ENCODE data around the gene SLC22A1. TPM values are rescaled to one million over a fixed set of nuclear protein-coding genes. Genes with fewer than 3 reads are reported as not detected.

SLC22A1 gene
- total RNA-seq, 2 experiments from 2014 or later, result 0.16 to 0.87 TPM

DNA sequence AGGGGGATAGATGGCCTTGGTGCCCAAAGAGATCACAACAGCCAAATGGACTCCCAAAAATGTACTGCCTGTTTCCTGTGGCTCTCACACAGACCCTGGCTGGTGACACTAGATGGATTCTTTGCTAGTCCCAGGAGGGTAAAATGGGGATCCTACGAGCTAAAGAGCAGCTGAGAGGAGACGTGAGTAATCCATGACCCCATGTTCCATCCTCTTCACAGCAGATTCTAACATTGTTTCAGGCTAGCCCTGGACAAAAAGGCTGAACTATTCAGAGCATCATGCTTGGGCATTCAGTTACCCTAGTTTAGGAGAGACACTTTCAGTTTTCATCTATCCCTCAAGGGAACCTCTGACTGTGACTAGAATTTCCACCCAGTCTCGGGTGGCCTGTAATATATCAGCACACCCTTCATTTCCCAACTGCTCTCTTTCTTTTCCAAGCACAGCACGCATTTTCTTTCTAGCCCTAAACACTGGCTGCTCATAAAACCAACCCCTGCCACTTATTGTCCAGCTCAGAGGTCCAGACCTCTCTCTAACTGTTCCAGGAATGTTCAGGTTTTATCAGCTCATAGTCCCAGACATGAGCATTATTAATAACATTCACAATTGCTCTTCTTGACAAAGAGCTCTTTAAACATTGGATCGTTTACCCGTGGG is 48.5 kb downstream of the SLC22A1 start:
- POLR2A ChIA-PET, result no interaction called here
- ATAC-seq, result no peak
- CTCF ChIA-PET, result no interaction called here
- Mint-ChIP-seq H3K9me3 (ENCODE audit: insufficient read depth) (no peaks in the 10 kb centered on the region), H3K27me3 (ENCODE audit: low read depth) (peaks cover 7% of the 10 kb centered on the region), H3K4me1 (ENCODE audit: low read depth) (no peaks in the 10 kb centered on the region), H3K4me3 (no peak overlapping the region), H3K27ac (no peak overlapping the region), H3K36me3 (ENCODE audit: low read depth) (no peaks in the 10 kb centered on the region)
- DNase-seq, result no peak

DNA sequence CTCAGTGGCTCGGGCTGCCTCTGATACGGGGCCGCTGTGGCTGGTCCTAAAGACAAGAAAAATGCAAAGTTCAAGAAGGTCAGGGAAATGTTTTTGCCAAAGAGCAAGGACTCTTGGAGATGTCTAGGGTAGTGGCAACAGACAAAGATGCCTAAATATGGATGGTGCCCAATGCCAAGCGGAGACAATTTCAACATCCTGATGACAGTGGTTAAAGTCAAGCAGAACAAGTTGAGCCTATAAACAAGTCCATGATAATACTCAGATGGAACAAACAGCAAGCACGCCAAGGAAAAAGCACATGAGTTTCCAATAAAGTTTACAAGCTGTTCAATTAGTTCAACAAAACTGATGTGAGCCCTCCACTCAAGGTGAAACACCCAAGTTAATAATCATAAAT is 51.1 kb downstream of the SLC22A1 start:
- no peak overlapping the region for H3K4me3 Mint-ChIP-seq
- peaks cover 15% of the 10 kb centered on the region for H3K27me3 Mint-ChIP-seq (ENCODE audit: low read depth)
- H3K36me3 Mint-ChIP-seq (ENCODE audit: low read depth), result no peaks in the 10 kb centered on the region
- ChIA-PET POLR2A (no interaction called here), CTCF (no interaction called here)
- ATAC-seq, result no peak
- H3K4me1 Mint-ChIP-seq (ENCODE audit: low read depth), result no peaks in the 10 kb centered on the region
- no peak for DNase-seq
- no peak overlapping the region for H3K27ac Mint-ChIP-seq
- H3K9me3 Mint-ChIP-seq (ENCODE audit: insufficient read depth), result no peaks in the 10 kb centered on the region

DNA sequence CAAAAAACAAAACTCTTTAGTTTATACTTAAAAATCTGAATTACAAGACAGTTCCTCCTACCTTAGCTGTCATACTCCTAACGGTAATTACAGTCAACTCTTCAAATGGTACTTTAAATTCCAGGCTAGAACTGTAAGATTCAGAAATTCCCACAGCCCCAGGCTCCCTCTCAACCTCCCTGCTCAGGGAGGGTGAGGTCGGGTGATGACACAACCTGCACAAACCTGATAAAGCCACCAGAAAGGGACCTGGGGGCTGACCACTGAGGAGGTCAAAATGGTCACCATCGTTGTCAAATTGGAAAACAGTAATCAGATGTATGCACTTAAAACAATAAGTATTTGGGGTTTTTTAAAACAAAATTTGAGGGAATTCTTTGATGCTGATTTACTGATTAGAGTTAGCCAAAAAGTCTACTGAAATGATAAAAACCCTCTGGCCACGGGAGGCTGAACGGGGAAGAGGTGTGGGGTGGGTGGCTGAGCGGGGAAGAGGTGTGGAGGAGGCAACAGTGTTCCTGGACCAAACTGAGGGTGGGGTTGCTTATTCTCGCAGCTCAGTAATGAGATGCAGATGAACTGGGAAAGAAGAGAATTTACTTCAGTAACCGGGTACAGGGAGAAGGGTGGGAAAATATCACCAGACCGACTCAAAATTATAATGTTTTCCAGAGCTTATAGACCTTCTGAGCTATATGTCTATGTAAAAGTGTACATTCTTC is 52.4 kb downstream of the SLC22A1 start:
- Mint-ChIP-seq H3K9me3 (ENCODE audit: insufficient read depth) (no peaks in the 10 kb centered on the region), H3K4me3 (no peak overlapping the region), H3K4me1 (ENCODE audit: low read depth) (no peaks in the 10 kb centered on the region), H3K27me3 (ENCODE audit: low read depth) (peaks cover 18% of the 10 kb centered on the region), H3K36me3 (ENCODE audit: low read depth) (no peaks in the 10 kb centered on the region), H3K27ac (no peak overlapping the region)
- ATAC-seq, result no peak
- ChIA-PET POLR2A (no interaction called here), CTCF (no interaction called here)
- DNase-seq, result no peak

DNA sequence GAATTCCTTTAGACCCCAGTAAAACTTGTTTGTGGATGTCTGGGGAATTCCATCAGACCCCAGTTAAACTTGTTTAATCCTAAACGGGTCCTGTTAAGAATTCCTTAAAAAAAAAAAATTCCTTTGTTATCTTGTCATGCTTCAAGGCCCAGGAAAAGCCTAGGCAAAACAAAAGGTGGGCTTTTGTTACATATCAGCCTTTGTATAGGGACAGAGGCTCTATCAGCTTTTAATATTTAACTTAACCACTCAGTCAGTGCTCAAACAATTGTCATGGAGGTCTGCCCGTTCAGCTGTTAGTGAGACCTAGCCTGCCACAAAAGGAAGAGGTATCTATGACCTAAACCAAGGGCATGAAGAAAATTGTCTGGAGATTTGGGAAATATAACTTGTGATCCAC is 53.1 kb downstream of the SLC22A1 start:
- H3K36me3 Mint-ChIP-seq (ENCODE audit: low read depth), result no peaks in the 10 kb centered on the region
- ATAC-seq, result no peak
- ChIA-PET CTCF (no interaction called here), POLR2A (no interaction called here)
- no peak for DNase-seq
- H3K27me3 Mint-ChIP-seq (ENCODE audit: low read depth), result peaks cover 18% of the 10 kb centered on the region
- no peaks in the 10 kb centered on the region for H3K9me3 Mint-ChIP-seq (ENCODE audit: insufficient read depth)
- no peak overlapping the region for H3K27ac Mint-ChIP-seq
- no peaks in the 10 kb centered on the region for H3K4me1 Mint-ChIP-seq (ENCODE audit: low read depth)
- no peak overlapping the region for H3K4me3 Mint-ChIP-seq

DNA sequence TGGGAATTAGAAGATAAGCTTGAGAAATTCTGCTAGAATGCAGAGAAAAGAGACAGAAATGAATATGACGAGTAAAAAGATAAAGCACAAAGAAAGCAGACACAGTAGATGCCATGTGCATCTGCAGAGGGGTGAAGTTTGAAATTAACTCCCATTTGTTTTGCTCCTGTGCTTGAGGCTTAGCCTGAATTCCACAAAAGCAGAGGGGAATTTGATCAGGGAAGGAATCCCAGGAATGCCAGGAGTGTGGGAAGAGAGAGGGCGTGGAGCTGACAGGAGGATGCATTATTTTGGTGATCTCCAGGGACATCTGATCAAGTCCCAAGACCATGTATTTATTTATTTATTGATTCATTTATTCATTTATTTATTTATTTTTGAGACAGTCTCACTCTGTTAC is 55.6 kb downstream of the SLC22A1 start:
- Mint-ChIP-seq H3K27ac (no peak overlapping the region), H3K4me3 (no peak overlapping the region), H3K27me3 (ENCODE audit: low read depth) (peaks cover 21% of the 10 kb centered on the region), H3K9me3 (ENCODE audit: insufficient read depth) (no peaks in the 10 kb centered on the region), H3K4me1 (ENCODE audit: low read depth) (no peaks in the 10 kb centered on the region), H3K36me3 (ENCODE audit: low read depth) (no peaks in the 10 kb centered on the region)
- ChIA-PET CTCF (no interaction called here), POLR2A (no interaction called here)
- ATAC-seq, result no peak
- DNase-seq, result no peak

DNA sequence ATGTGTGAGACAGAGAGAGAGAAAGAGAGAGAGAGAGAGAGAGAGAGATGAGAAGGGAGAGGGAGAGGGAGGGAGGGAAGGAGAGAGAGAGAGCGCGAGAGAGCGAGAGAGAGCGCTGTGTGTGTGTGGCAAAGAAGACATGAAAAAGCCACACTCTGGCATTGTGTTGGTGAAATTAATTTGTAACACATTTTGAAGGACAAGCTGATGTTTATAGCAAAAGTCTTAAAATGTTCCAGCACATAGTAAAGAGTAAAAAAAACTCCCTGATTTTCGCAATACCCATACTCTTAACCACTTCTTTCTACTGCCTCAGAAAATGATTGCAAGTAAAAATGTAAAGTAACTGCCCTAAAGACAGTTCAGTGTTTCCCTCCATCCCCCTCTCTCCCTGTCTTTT is 56.7 kb downstream of the SLC22A1 start:
- CTCF ChIA-PET, result no interaction called here
- H3K36me3 Mint-ChIP-seq (ENCODE audit: low read depth), result no peaks in the 10 kb centered on the region
- no peak for DNase-seq
- no peak overlapping the region for H3K27ac Mint-ChIP-seq
- H3K4me1 Mint-ChIP-seq (ENCODE audit: low read depth), result no peaks in the 10 kb centered on the region
- peaks cover 16% of the 10 kb centered on the region for H3K27me3 Mint-ChIP-seq (ENCODE audit: low read depth)
- no peaks in the 10 kb centered on the region for H3K9me3 Mint-ChIP-seq (ENCODE audit: insufficient read depth)
- POLR2A ChIA-PET, result no interaction called here
- no peak overlapping the region for H3K4me3 Mint-ChIP-seq
- no peak for ATAC-seq

DNA sequence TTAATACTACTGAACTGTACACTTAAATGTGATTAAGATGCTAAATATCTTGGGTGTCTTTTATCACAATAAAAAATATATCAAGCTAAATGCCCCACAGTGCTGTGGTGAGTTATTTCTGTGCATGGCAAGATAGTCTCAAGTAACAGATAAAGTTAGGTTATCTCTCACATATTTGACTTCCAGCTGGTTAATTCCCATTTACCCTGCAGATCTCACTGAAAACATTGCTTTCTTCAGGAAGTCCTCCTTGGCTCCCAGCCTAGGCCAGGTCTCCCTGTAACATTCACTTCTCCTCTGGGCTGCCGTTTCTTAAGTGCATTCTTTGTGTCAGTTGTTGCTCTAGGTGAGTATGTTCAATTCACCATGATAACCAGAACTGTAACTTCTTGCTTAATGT is 59.1 kb downstream of the SLC22A1 start:
- Mint-ChIP-seq H3K9me3 (ENCODE audit: insufficient read depth) (no peaks in the 10 kb centered on the region), H3K27me3 (ENCODE audit: low read depth) (peaks cover 15% of the 10 kb centered on the region), H3K36me3 (ENCODE audit: low read depth) (no peaks in the 10 kb centered on the region), H3K4me1 (ENCODE audit: low read depth) (no peaks in the 10 kb centered on the region), H3K4me3 (no peak overlapping the region), H3K27ac (no peak overlapping the region)
- ChIA-PET POLR2A (no interaction called here), CTCF (no interaction called here)
- DNase-seq (no peak), ATAC-seq (no peak)

DNA sequence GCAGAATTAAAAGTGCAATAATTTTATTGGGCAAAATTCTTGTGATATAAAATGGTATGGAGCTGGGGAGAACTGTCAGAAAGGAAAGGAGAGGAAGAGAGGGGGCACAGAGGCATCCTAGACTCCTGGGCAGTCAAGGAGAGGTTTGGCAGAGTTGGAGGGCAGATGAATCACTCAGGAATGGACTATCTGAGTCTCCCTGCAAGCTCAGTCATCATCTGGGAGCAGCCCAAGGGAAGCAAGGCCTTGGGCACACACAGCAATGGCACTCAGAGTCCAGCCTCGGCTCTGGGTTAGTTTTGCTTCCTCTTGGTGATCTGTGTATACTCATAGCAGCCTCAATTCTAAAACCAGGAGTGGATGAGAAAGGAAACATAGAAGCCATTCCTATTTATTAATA is 67.2 kb downstream of the SLC22A1 start:
- Mint-ChIP-seq H3K9me3 (ENCODE audit: insufficient read depth) (peaks cover 14% of the 10 kb centered on the region), H3K36me3 (ENCODE audit: low read depth) (no peaks in the 10 kb centered on the region), H3K27ac (no peak overlapping the region), H3K27me3 (ENCODE audit: low read depth) (no peaks in the 10 kb centered on the region), H3K4me1 (ENCODE audit: low read depth) (no peaks in the 10 kb centered on the region), H3K4me3 (no peak overlapping the region)
- ATAC-seq (no peak), DNase-seq (no peak)
- CTCF ChIA-PET, result no interaction called here
- POLR2A ChIA-PET, result no interaction called here

DNA sequence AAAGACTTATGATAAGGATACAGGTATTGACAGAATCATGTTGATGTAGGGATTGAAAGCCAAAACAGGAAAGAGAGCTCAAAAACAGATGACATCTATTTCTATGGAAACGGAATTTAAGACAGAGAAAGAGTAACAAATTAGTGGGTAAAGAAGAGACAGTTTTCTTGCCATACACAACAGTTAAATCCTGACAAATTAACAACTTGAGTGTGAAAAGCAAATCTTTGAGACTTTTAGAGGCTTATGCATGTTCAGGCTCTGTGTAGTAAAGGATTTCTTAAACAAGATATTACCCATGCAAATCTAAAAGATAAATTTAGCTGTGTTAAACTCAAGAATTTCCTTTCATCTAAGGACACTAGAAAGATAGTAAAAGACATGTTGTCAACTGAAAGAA is 68.5 kb downstream of the SLC22A1 start:
- POLR2A ChIA-PET, result no interaction called here
- peaks cover 25% of the 10 kb centered on the region for H3K9me3 Mint-ChIP-seq (ENCODE audit: insufficient read depth)
- DNase-seq (no peak), ATAC-seq (no peak)
- H3K36me3 Mint-ChIP-seq (ENCODE audit: low read depth), result no peaks in the 10 kb centered on the region
- CTCF ChIA-PET, result no interaction called here
- no peak overlapping the region for H3K4me3 Mint-ChIP-seq
- H3K4me1 Mint-ChIP-seq (ENCODE audit: low read depth), result no peaks in the 10 kb centered on the region
- no peak overlapping the region for H3K27ac Mint-ChIP-seq
- H3K27me3 Mint-ChIP-seq (ENCODE audit: low read depth), result peaks cover 4% of the 10 kb centered on the region

DNA sequence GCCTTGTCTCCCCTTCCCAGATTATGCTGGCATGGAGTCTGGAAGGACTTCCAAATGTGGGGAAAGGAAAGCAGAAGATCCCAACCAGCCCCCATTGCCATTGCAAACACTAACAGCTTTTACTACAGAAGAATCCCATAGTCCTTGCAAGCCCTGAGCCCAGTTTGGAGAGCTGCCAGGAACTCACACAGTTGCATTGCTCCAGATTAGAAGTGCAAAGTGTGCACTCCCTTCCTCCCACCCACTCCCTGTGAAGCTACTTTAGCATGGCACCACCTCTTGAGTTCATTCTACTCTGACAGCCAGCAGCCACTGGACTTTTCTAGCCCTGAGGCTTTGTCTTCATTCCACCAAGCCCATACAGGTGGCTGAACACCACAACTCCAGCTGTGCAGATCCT is 69.4 kb downstream of the SLC22A1 start:
- H3K9me3 Mint-ChIP-seq (ENCODE audit: insufficient read depth), result peaks cover 25% of the 10 kb centered on the region
- no peaks in the 10 kb centered on the region for H3K36me3 Mint-ChIP-seq (ENCODE audit: low read depth)
- H3K27ac Mint-ChIP-seq, result no peak overlapping the region
- ChIA-PET CTCF (no interaction called here), POLR2A (no interaction called here)
- H3K27me3 Mint-ChIP-seq (ENCODE audit: low read depth), result peaks cover 4% of the 10 kb centered on the region
- H3K4me1 Mint-ChIP-seq (ENCODE audit: low read depth), result no peaks in the 10 kb centered on the region
- H3K4me3 Mint-ChIP-seq, result no peak overlapping the region
- no peak for DNase-seq
- ATAC-seq, result no peak

DNA sequence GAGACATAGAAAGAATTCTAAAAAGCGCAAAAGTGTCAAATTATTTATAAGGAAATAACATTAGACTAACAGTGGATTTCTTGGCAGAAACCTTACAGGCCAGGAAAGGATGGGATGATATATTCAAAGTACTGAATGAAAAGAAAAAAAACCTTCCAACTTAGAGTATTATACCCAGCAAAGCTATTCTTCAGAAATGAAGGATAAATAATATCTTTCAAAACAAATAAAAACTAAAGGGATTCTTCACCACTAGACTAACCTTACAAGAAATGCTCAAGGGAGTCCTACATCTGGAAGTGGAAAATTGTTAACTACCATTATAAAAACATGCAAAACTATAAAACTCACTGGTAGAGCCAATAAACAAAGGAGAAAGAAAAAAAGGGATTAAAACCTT is 71.2 kb downstream of the SLC22A1 start:
- H3K27ac Mint-ChIP-seq, result no peak overlapping the region
- peaks cover 25% of the 10 kb centered on the region for H3K9me3 Mint-ChIP-seq (ENCODE audit: insufficient read depth)
- ChIA-PET CTCF (no interaction called here), POLR2A (no interaction called here)
- no peaks in the 10 kb centered on the region for H3K4me1 Mint-ChIP-seq (ENCODE audit: low read depth)
- ATAC-seq (no peak), DNase-seq (no peak)
- no peaks in the 10 kb centered on the region for H3K36me3 Mint-ChIP-seq (ENCODE audit: low read depth)
- peaks cover 4% of the 10 kb centered on the region for H3K27me3 Mint-ChIP-seq (ENCODE audit: low read depth)
- no peak overlapping the region for H3K4me3 Mint-ChIP-seq

DNA sequence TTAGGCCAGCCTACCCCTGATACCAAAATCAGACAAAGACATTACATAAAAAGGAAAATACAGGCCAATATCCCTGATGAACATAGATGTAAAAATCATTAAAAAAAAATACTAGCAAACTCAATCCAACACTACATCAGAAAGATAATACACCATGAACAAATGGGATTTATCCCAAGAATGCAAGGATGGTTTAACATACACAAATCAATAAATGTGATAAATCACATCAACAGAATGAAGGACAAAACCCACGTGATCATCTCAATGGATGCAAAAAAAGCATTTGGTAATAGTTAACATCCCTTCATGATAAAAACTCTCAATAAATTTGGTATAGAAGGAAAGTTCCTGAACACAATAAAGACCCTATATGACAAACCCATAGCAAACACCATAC is 73.2 kb downstream of the SLC22A1 start:
- H3K9me3 Mint-ChIP-seq (ENCODE audit: insufficient read depth), result peaks cover 25% of the 10 kb centered on the region
- CTCF ChIA-PET, result no interaction called here

DNA sequence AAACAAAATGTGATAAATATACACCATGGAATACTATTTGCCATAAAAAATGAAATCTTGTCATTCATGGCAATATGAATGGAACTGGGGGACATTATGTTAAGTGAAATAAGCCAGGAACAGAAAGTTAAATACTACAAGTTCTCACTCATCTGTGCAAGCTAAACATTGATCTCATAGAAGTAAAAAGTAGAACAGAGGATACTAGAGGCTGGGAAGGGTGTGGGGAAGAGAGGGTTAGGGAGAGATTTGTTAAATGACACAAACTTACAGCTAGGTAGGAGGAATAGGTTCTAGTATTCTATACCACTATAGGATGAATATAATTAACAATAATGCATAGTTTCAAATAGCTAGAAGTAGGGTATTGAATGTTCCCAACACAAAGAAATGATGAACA is 76.0 kb downstream of the SLC22A1 start:
- Mint-ChIP-seq H3K36me3 (ENCODE audit: low read depth) (no peaks in the 10 kb centered on the region), H3K9me3 (ENCODE audit: insufficient read depth) (peaks cover 15% of the 10 kb centered on the region), H3K4me3 (no peak overlapping the region), H3K27me3 (ENCODE audit: low read depth) (peaks cover 6% of the 10 kb centered on the region), H3K4me1 (ENCODE audit: low read depth) (no peaks in the 10 kb centered on the region), H3K27ac (no peak overlapping the region)
- ATAC-seq (no peak), DNase-seq (no peak)
- CTCF ChIA-PET, result no interaction called here
- POLR2A ChIA-PET, result no interaction called here

More for the DNA sequence above, 73.2 kb downstream of the SLC22A1 start:
- POLR2A ChIA-PET, result no interaction called here
- Mint-ChIP-seq H3K4me3 (no peak overlapping the region), H3K4me1 (ENCODE audit: low read depth) (no peaks in the 10 kb centered on the region), H3K27ac (no peak overlapping the region), H3K36me3 (ENCODE audit: low read depth) (no peaks in the 10 kb centered on the region), H3K27me3 (ENCODE audit: low read depth) (peaks cover 4% of the 10 kb centered on the region)
- DNase-seq (no peak), ATAC-seq (no peak)
